Upper lobe of right lung (tissue), 1 donor: ENCODE results near the gene TRUB2. TPM values are rescaled to one million over a fixed set of nuclear protein-coding genes. Genes with fewer than 3 reads are reported as not detected.

Experiments used
- ATAC-seq: fragments of 200-7000 bp; cut with Tn5 transposase; one replicate; pipeline ENCODE4 v1.9.1; 2020; ENCODE audit warnings: mild to moderate bottlenecking, moderate library complexity
- DNase-seq: peaks from one replicate; pipeline ENCODE4 v3.0.0-alpha.2; 2020
- H3K27ac ChIP-seq: fragments of 200-600 bp; one replicate; pipeline ENCODE4 v1.8.0; 2022
- H3K27me3 ChIP-seq: fragments of 200-600 bp; one replicate; pipeline ENCODE4 v1.8.0; 2022; ENCODE audit warnings: mild to moderate bottlenecking
- H3K36me3 ChIP-seq: fragments of 200-600 bp; one replicate; pipeline ENCODE4 v1.8.0; 2022
- H3K4me1 ChIP-seq: fragments of 200-600 bp; one replicate; pipeline ENCODE4 v1.8.0; 2022
- H3K4me3 ChIP-seq: fragments of 200-600 bp; one replicate; pipeline ENCODE4 v1.8.0; 2022; ENCODE audit warnings: mild to moderate bottlenecking
- H3K9me3 ChIP-seq: fragments of 200-600 bp; one replicate; pipeline ENCODE4 v1.8.0; 2022
- CTCF ChIP-seq: fragments of 200-600 bp; IDR thresholded peaks from one replicate; pipeline ENCODE4 v1.8.0; 2022; ENCODE audit warnings: antibody characterized with exemption
- intact Hi-C: fragments of 100-400 bp; cut with DNase I; formaldehyde crosslinking; loops from one replicate; pipeline ENCODE4 v1.11.0; 2022
- total RNA-seq: library from RNA; stranded (reverse); fragmentation: NEBNext Ultra II Directional; extraction: Animal tissue kit (Norgen Biotek cat#: 25700); gene quantifications from one replicate; pipeline ENCODE4 v1.2.1, GENCODE V29; 2021
- donor health status: DM: no; HTN: yes; CAD: no; lungs with severe emphysema.

The TRUB2 gene
- total RNA-seq, 1 donor from 2014 or later: 19.1 TPM

- peaks cover 70% of the 10 kb centered on the region for H3K36me3 ChIP-seq
Measured at GRCh38 chr9:128344931-128345605, 22.8 kb upstream of the TRUB2 start.

GRCh38 chr9:128343855-128344254 is 21.6 kb upstream of the TRUB2 start:
- DNase-seq (no peak), ATAC-seq (no peak)
- intact Hi-C loops: loop anchor here (10.0 kb wide), 1 partner anchor 49 kb away; no protein-coding TSS in a partner anchor
- Histone ChIP-seq H3K27ac (no peak overlapping the region), H3K9me3 (no peaks in the 10 kb centered on the region), H3K4me3 (no peak overlapping the region), H3K4me1 (peaks cover 4% of the 10 kb centered on the region), H3K36me3 (peaks cover 60% of the 10 kb centered on the region), H3K27me3 (no peaks in the 10 kb centered on the region)
- TF ChIP-seq CTCF: no peak

More at GRCh38 chr9:128344931-128345605, 22.8 kb upstream of the TRUB2 start:
- DNase-seq: no peak
- Histone ChIP-seq H3K27me3 (no peaks in the 10 kb centered on the region), H3K27ac (no peak overlapping the region), H3K4me3 (no peak overlapping the region), H3K9me3 (no peaks in the 10 kb centered on the region), H3K4me1 (peaks cover 4% of the 10 kb centered on the region)
- TF ChIP-seq CTCF: no peak
- ATAC-seq: no peak
- intact Hi-C loops: loop anchor here (10.0 kb wide), 1 partner anchor 50 kb away; no protein-coding TSS in a partner anchor

GRCh38 chr9:128342971-128343680 is 20.9 kb upstream of the TRUB2 start:
- intact Hi-C loops: loop anchor here (10.0 kb wide), 1 partner anchor 48 kb away; no protein-coding TSS in a partner anchor

GRCh38 chr9:128341435-128341849 is 19.2 kb upstream of the TRUB2 start:
- Histone ChIP-seq H3K4me1 (peaks cover 4% of the 10 kb centered on the region), H3K36me3 (peaks cover 37% of the 10 kb centered on the region), H3K27me3 (no peaks in the 10 kb centered on the region), H3K27ac (no peak overlapping the region), H3K9me3 (no peaks in the 10 kb centered on the region), H3K4me3 (peak overlapping the region; percentile 91)
- ATAC-seq (peak; percentile 75), DNase-seq (no peak)
- peak; percentile 66 for TF ChIP-seq CTCF
- intact Hi-C loops: loop anchor here (10.0 kb wide), 1 partner anchor 47 kb away; no protein-coding TSS in a partner anchor

More at GRCh38 chr9:128342971-128343680, 20.9 kb upstream of the TRUB2 start:
- DNase-seq (no peak), ATAC-seq (no peak)
- peaks cover 4% of the 10 kb centered on the region for H3K4me1 ChIP-seq
- no peaks in the 10 kb centered on the region for H3K9me3 ChIP-seq
- peaks cover 54% of the 10 kb centered on the region for H3K36me3 ChIP-seq
- H3K27me3 ChIP-seq: no peaks in the 10 kb centered on the region
- no peak overlapping the region for H3K27ac ChIP-seq
- no peak for TF ChIP-seq CTCF
- H3K4me3 ChIP-seq: no peak overlapping the region

- intact Hi-C loops: loop anchor here (10.0 kb wide), 1 partner anchor 46 kb away; no protein-coding TSS in a partner anchor
- peak overlapping the region; percentile 91 for H3K4me3 ChIP-seq
- peak overlapping the region; percentile 70 for H3K27ac ChIP-seq
- no peaks in the 10 kb centered on the region for H3K9me3 ChIP-seq
- peaks cover 31% of the 10 kb centered on the region for H3K36me3 ChIP-seq
- ATAC-seq: peak; percentile 7
- H3K4me1 ChIP-seq: peaks cover 4% of the 10 kb centered on the region
- no peak for TF ChIP-seq CTCF
- DNase-seq: no peak
- H3K27me3 ChIP-seq: no peaks in the 10 kb centered on the region
Measured at GRCh38 chr9:128340691-128341434, 18.6 kb upstream of the TRUB2 start.
